ENCODE measurements around the gene AXIN2. TPM values are rescaled to one million over a fixed set of nuclear protein-coding genes. Genes with fewer than 3 reads are reported as not detected.

Gene AXIN2
- total RNA-seq, 1 experiment from 2014 or later, result 168 TPM

GRCh38 chr17:65551267-65552040 is 10.0 kb downstream of the AXIN2 start:
- no peaks in the 10 kb centered on the region; the same call in 1 of the 2 replicates for H3K36me3 ChIP-seq (ENCODE audit: control insufficient read depth, insufficient read depth, low read length)
- Mint-ChIP-seq H3K4me1 (ENCODE audit: low read depth, unreplicated experiment) (peaks cover 55% of the 10 kb centered on the region), H3K36me3 (ENCODE audit: insufficient read depth, unreplicated experiment) (no peaks in the 10 kb centered on the region), H3K4me3 (ENCODE audit: unreplicated experiment) (peak overlapping the region; percentile 59), H3K27ac (ENCODE audit: unreplicated experiment) (peak overlapping the region; percentile 82), H3K9me3 (ENCODE audit: unreplicated experiment) (no peaks in the 10 kb centered on the region), H3K27me3 (ENCODE audit: insufficient read depth, unreplicated experiment) (no peaks in the 10 kb centered on the region)
- BruUV-seq (replicated peaks), result no TSS peak
- H3K9me3 ChIP-seq, result no peaks in the 10 kb centered on the region
- POLR2A ChIA-PET, result no interaction called here
- CTCF ChIA-PET, result no interaction called here
- peaks cover 70% of the 10 kb centered on the region for H3K4me1 ChIP-seq
- H3K27me3 ChIP-seq (replicated peaks; ENCODE audit: control insufficient read depth, insufficient read depth, low read length), result no peaks in the 10 kb centered on the region
- H3K4me3 ChIP-seq (ENCODE audit: low read depth, low read length), result no peak overlapping the region
- intact Hi-C loops (cut with micrococcal nuclease; ENCODE audit: unreplicated experiment), result no loop called here
- DNase-seq, result no peak
- no peak for TF ChIP-seq CTCF (IDR thresholded peaks at IDR 0.05; ENCODE audit: insufficient read depth in 1 of 2, low read depth in 1 of 2, low read length in 1 of 2, severe bottlenecking in 1 of 2, unreplicated experiment in 1 of 2)

GRCh38 chr17:65550758-65551157 is 10.7 kb downstream of the AXIN2 start:
- no peaks in the 10 kb centered on the region for H3K9me3 ChIP-seq
- TF ChIP-seq CTCF (IDR thresholded peaks at IDR 0.05; ENCODE audit: insufficient read depth in 1 of 2, low read depth in 1 of 2, low read length in 1 of 2, severe bottlenecking in 1 of 2, unreplicated experiment in 1 of 2), result no peak
- ChIA-PET POLR2A (no interaction called here), CTCF (no interaction called here)
- no peak for DNase-seq
- Mint-ChIP-seq H3K36me3 (ENCODE audit: insufficient read depth, unreplicated experiment) (no peaks in the 10 kb centered on the region), H3K4me3 (ENCODE audit: unreplicated experiment) (peak overlapping the region; percentile 59), H3K9me3 (ENCODE audit: unreplicated experiment) (no peaks in the 10 kb centered on the region), H3K27me3 (ENCODE audit: insufficient read depth, unreplicated experiment) (no peaks in the 10 kb centered on the region), H3K4me1 (ENCODE audit: low read depth, unreplicated experiment) (peaks cover 55% of the 10 kb centered on the region), H3K27ac (ENCODE audit: unreplicated experiment) (peak overlapping the region; percentile 82)
- intact Hi-C loops (cut with micrococcal nuclease; ENCODE audit: unreplicated experiment), result no loop called here
- no TSS peak for BruUV-seq (replicated peaks)
- no peak overlapping the region for H3K4me3 ChIP-seq (ENCODE audit: low read depth, low read length)
- H3K4me1 ChIP-seq, result peaks cover 74% of the 10 kb centered on the region
- no peaks in the 10 kb centered on the region; the same call in 1 of the 2 replicates for H3K36me3 ChIP-seq (ENCODE audit: control insufficient read depth, insufficient read depth, low read length)
- H3K27me3 ChIP-seq (replicated peaks; ENCODE audit: control insufficient read depth, insufficient read depth, low read length), result no peaks in the 10 kb centered on the region

- BruUV-seq (replicated peaks), result no TSS peak
- no peak overlapping the region for H3K4me3 ChIP-seq (ENCODE audit: low read depth, low read length)
- Mint-ChIP-seq H3K36me3 (ENCODE audit: insufficient read depth, unreplicated experiment) (no peaks in the 10 kb centered on the region), H3K4me3 (ENCODE audit: unreplicated experiment) (peak overlapping the region; percentile 59), H3K27me3 (ENCODE audit: insufficient read depth, unreplicated experiment) (no peaks in the 10 kb centered on the region), H3K9me3 (ENCODE audit: unreplicated experiment) (no peaks in the 10 kb centered on the region), H3K4me1 (ENCODE audit: low read depth, unreplicated experiment) (peaks cover 55% of the 10 kb centered on the region), H3K27ac (ENCODE audit: unreplicated experiment) (peak overlapping the region; percentile 82)
- DNase-seq, result no peak
- intact Hi-C loops (cut with micrococcal nuclease; ENCODE audit: unreplicated experiment), result no loop called here
- POLR2A ChIA-PET, result interaction anchor here (0.5 kb wide), 1 partner anchor 59 kb away, joined by 3 read pairs; no protein-coding TSS in a partner anchor
- H3K9me3 ChIP-seq, result no peaks in the 10 kb centered on the region
- CTCF ChIA-PET, result no interaction called here
- H3K36me3 ChIP-seq (ENCODE audit: control insufficient read depth, insufficient read depth, low read length), result no peaks in the 10 kb centered on the region
- no peak for TF ChIP-seq CTCF (IDR thresholded peaks at IDR 0.05; ENCODE audit: insufficient read depth in 1 of 2, low read depth in 1 of 2, low read length in 1 of 2, severe bottlenecking in 1 of 2, unreplicated experiment in 1 of 2)
- no peaks in the 10 kb centered on the region for H3K27me3 ChIP-seq (replicated peaks; ENCODE audit: control insufficient read depth, insufficient read depth, low read length)
- H3K4me1 ChIP-seq, result peaks cover 74% of the 10 kb centered on the region
Observed at GRCh38 chr17:65550075-65550662, 11.3 kb downstream of the AXIN2 start.
